Measurements from ENCODE around the gene DMAP1. TPM values are rescaled to one million over a fixed set of nuclear protein-coding genes. Genes with fewer than 3 reads are reported as not detected.

The DMAP1 gene
- total and polyA plus RNA-seq, 2 of the 8 experiments (the other 6 are each of a cell fraction or from before 2014, with no cell fraction given) = 36.4 to 42.4 TPM

DNA sequence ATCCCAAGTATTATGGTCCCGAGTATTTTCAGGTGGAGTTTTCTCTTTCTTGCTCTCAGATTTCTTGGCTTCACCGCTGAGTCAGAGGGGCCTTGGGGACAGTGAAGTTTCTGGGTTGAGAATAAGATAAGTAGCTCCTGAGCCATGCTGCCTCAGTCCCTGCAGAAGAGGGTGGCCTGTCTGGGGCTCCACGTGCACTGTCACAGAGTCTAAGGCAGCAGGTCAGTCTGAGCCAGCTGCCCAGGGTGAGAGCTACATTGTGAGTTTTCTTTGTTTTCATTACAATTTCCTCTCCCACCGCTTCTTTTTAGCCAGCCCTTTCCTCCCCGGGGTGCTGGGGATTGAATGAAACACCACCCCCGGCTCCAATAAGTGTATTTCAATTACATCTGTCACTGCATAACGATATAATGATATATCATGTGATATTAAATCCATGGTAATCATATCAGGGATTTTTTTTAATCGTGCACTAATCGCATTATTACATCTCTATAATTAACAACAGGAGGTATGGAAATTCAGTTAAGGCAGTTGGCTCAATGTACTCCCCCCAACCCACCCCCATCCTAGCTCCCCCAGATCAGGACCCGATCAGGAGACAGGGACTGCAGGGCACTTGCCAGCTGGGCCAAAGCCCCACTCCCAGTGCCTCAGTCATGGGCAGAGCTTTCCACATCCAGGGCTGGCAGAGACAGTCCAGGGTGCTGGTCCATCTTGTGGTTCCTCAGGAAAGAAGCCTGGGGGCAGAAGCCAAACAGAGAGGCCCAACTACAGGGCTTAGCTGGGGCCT lies 43.7 kb downstream of the DMAP1 start (continued):
- TF ChIP-seq SAP30 (IDR thresholded peaks at IDR 0.05; ENCODE audit: insufficient read depth, insufficient replicate concordance, low read length) = no peak
- no peak for TF ChIP-seq SP1 (IDR thresholded peaks at IDR 0.05; ENCODE audit: low read depth, low read length)
- TF ChIP-seq, protein P1, sequence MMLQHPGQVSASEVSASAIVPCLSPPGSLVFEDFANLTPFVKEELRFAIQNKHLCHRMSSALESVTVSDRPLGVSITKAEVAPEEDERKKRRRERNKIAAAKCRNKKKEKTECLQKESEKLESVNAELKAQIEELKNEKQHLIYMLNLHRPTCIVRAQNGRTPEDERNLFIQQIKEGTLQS (IDR thresholded peaks at IDR 0.05; ENCODE audit: insufficient read depth, low read depth, low read length) = no peak
- TF ChIP-seq JUN (IDR thresholded peaks at IDR 0.05; ENCODE audit: low read depth, low read length) = no peak
- no peak for TF ChIP-seq ZNF274 (IDR thresholded peaks at IDR 0.05; ENCODE audit: borderline replicate concordance, extremely low read depth, low read length)
- no peak for TF ChIP-seq TAF7 (optimal IDR thresholded peaks at IDR 0.05; ENCODE audit: borderline replicate concordance, low read depth, low read length)

All from H1 (cell line).